ENCODE data around the gene HSPA12B. TPM values are rescaled to one million over a fixed set of nuclear protein-coding genes. Genes with fewer than 3 reads are reported as not detected.

Gene HSPA12B
- total and polyA plus RNA-seq, 2 of the 13 experiments (the other 11 are each of a cell fraction or from before 2014, with no cell fraction given), result 0.01 TPM; not detected in 1

DNA sequence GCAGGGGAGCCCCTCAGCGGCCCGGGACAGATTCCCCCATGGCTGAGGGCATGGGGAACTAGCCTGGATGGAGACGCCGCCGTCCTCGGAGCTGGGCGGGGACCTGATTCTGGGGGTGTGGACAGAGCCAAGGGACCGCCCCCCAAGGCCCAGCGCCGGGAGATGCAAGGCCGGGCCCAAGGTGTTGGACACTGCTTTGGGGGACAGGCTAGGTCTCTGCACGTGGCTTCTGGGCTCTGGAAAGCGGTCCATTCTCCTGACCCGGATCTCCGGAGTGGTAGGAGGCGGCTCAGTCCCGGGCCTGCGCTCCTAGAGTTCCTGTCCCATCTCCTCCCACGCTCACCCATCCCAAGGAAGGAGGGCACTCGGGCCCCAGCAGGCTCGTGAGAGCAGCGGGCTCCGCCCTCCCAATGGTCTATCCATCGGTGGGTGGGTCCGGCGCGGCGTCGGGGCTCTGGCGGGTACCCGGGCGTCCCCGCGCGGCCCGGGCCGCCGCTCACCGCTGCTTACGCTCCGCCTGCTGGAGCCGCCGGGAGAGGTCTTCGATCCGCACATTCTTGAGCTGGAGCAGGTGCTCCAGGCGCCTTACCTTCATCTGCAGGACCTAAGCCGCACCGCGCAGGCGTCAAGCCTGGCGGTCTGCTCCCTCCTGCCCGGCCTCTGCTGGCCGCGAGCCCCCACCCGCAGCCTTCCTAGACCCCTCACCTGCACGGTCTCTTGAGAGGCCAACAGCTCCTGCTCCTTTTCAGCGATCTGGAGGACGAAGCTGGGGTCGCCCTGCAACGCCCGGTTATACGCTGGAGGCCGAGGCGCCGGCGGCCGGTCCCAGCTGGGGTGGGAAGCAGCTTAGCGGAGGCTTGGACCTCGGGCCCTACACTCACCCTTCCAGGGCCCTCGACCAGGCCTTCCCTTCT lies 45.5 kb downstream of the HSPA12B start (continued):
- TF ChIP-seq, protein P1, sequence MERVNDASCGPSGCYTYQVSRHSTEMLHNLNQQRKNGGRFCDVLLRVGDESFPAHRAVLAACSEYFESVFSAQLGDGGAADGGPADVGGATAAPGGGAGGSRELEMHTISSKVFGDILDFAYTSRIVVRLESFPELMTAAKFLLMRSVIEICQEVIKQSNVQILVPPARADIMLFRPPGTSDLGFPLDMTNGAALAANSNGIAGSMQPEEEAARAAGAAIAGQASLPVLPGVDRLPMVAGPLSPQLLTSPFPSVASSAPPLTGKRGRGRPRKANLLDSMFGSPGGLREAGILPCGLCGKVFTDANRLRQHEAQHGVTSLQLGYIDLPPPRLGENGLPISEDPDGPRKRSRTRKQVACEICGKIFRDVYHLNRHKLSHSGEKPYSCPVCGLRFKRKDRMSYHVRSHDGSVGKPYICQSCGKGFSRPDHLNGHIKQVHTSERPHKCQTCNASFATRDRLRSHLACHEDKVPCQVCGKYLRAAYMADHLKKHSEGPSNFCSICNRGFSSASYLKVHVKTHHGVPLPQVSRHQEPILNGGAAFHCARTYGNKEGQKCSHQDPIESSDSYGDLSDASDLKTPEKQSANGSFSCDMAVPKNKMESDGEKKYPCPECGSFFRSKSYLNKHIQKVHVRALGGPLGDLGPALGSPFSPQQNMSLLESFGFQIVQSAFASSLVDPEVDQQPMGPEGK (CRISPR knock-in tag; IDR thresholded peaks at IDR 0.05), result 0 out of 2 replicates have a peak, but pooled peaks have one; percentile 24
- TF ChIP-seq NBN (conservative IDR thresholded peaks at IDR 0.05), result no peak
- no peak for TF ChIP-seq IRF9 (CRISPR knock-in tag; IDR thresholded peaks at IDR 0.05; ENCODE audit: borderline replicate concordance)
- TF ChIP-seq, protein P2, sequence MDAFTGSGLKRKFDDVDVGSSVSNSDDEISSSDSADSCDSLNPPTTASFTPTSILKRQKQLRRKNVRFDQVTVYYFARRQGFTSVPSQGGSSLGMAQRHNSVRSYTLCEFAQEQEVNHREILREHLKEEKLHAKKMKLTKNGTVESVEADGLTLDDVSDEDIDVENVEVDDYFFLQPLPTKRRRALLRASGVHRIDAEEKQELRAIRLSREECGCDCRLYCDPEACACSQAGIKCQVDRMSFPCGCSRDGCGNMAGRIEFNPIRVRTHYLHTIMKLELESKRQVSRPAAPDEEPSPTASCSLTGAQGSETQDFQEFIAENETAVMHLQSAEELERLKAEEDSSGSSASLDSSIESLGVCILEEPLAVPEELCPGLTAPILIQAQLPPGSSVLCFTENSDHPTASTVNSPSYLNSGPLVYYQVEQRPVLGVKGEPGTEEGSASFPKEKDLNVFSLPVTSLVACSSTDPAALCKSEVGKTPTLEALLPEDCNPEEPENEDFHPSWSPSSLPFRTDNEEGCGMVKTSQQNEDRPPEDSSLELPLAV (CRISPR knock-in tag; conservative IDR thresholded peaks at IDR 0.05; ENCODE audit: low read depth), result no peak
- no peak for TF ChIP-seq FOXM1 (CRISPR knock-in tag; IDR thresholded peaks at IDR 0.05)
- TF ChIP-seq HBP1 (CRISPR knock-in tag; IDR thresholded peaks at IDR 0.05; ENCODE audit: low read depth), result no peak
- TF ChIP-seq, protein P3, sequence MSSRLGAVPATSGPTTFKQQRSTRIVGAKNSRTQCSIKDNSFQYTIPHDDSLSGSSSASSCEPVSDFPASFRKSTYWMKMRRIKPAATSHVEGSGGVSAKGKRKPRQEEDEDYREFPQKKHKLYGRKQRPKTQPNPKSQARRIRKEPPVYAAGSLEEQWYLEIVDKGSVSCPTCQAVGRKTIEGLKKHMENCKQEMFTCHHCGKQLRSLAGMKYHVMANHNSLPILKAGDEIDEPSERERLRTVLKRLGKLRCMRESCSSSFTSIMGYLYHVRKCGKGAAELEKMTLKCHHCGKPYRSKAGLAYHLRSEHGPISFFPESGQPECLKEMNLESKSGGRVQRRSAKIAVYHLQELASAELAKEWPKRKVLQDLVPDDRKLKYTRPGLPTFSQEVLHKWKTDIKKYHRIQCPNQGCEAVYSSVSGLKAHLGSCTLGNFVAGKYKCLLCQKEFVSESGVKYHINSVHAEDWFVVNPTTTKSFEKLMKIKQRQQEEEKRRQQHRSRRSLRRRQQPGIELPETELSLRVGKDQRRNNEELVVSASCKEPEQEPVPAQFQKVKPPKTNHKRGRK (CRISPR knock-in tag; IDR thresholded peaks at IDR 0.05), result no peak
- TF ChIP-seq, protein P4, sequence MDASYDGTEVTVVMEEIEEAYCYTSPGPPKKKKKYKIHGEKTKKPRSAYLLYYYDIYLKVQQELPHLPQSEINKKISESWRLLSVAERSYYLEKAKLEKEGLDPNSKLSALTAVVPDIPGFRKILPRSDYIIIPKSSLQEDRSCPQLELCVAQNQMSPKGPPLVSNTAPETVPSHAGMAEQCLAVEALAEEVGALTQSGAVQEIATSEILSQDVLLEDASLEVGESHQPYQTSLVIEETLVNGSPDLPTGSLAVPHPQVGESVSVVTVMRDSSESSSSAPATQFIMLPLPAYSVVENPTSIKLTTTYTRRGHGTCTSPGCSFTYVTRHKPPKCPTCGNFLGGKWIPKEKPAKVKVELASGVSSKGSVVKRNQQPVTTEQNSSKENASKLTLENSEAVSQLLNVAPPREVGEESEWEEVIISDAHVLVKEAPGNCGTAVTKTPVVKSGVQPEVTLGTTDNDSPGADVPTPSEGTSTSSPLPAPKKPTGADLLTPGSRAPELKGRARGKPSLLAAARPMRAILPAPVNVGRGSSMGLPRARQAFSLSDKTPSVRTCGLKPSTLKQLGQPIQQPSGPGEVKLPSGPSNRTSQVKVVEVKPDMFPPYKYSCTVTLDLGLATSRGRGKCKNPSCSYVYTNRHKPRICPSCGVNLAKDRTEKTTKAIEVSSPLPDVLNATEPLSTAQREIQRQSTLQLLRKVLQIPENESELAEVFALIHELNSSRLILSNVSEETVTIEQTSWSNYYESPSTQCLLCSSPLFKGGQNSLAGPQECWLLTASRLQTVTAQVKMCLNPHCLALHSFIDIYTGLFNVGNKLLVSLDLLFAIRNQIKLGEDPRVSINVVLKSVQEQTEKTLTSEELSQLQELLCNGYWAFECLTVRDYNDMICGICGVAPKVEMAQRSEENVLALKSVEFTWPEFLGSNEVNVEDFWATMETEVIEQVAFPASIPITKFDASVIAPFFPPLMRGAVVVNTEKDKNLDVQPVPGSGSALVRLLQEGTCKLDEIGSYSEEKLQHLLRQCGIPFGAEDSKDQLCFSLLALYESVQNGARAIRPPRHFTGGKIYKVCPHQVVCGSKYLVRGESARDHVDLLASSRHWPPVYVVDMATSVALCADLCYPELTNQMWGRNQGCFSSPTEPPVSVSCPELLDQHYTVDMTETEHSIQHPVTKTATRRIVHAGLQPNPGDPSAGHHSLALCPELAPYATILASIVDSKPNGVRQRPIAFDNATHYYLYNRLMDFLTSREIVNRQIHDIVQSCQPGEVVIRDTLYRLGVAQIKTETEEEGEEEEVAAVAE (CRISPR knock-in tag; IDR thresholded peaks at IDR 0.05; ENCODE audit: borderline replicate concordance), result no peak
- TF ChIP-seq, protein P5, sequence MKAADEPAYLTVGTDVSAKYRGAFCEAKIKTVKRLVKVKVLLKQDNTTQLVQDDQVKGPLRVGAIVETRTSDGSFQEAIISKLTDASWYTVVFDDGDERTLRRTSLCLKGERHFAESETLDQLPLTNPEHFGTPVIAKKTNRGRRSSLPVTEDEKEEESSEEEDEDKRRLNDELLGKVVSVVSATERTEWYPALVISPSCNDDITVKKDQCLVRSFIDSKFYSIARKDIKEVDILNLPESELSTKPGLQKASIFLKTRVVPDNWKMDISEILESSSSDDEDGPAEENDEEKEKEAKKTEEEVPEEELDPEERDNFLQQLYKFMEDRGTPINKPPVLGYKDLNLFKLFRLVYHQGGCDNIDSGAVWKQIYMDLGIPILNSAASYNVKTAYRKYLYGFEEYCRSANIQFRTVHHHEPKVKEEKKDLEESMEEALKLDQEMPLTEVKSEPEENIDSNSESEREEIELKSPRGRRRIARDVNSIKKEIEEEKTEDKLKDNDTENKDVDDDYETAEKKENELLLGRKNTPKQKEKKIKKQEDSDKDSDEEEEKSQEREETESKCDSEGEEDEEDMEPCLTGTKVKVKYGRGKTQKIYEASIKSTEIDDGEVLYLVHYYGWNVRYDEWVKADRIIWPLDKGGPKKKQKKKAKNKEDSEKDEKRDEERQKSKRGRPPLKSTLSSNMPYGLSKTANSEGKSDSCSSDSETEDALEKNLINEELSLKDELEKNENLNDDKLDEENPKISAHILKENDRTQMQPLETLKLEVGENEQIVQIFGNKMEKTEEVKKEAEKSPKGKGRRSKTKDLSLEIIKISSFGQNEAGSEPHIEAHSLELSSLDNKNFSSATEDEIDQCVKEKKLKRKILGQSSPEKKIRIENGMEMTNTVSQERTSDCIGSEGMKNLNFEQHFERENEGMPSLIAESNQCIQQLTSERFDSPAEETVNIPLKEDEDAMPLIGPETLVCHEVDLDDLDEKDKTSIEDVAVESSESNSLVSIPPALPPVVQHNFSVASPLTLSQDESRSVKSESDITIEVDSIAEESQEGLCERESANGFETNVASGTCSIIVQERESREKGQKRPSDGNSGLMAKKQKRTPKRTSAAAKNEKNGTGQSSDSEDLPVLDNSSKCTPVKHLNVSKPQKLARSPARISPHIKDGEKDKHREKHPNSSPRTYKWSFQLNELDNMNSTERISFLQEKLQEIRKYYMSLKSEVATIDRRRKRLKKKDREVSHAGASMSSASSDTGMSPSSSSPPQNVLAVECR (CRISPR knock-in tag; IDR thresholded peaks at IDR 0.05; ENCODE audit: borderline replicate concordance), result peak; percentile 49; the same call in 1 of the 2 replicates

Measured in HepG2 (cell line).